Fibroblast of lung (primary cell): ENCODE results near the gene TMEM267. TPM values are rescaled to one million over a fixed set of nuclear protein-coding genes. Genes with fewer than 3 reads are reported as not detected.

ENCODE experiments used
- DNase-seq, 2 donors: peaks; one replicate each; pipeline versions ENCODE4 v3.0.0 to v3.0.0-alpha.2; 2010; ENCODE audit warnings: low read depth in 2 of 2
- H2AFZ ChIP-seq: 2 replicates; pipeline ENCODE4 v1.5.1; 2012; ENCODE audit warnings: low read length, control low read depth, inconsistent platforms
- H3K27ac ChIP-seq: 2 replicates; pipeline ENCODE4 v1.5.1; 2011; ENCODE audit warnings: low read length, control low read depth; ENCODE audit not compliant: insufficient read depth
- H3K27me3 ChIP-seq: 2 replicates; pipeline ENCODE4 v1.5.1; 2011; ENCODE audit warnings: mild to moderate bottlenecking, low read length; ENCODE audit not compliant: control insufficient read depth, insufficient read depth
- H3K36me3 ChIP-seq: 2 replicates; pipeline ENCODE4 v1.5.1; 2011; ENCODE audit warnings: low read length; ENCODE audit not compliant: control insufficient read depth, insufficient read depth
- H3K4me1 ChIP-seq: 2 replicates; pipeline ENCODE4 v1.5.1; 2011; ENCODE audit warnings: low read length; ENCODE audit not compliant: control insufficient read depth, insufficient read depth; ENCODE audit errors: extremely low read depth
- H3K4me2 ChIP-seq: 2 replicates; pipeline ENCODE4 v1.5.1; 2011; ENCODE audit warnings: low read length, control low read depth; ENCODE audit not compliant: insufficient read depth; ENCODE audit errors: extremely low read depth
- H3K4me3 ChIP-seq, 4 experiments: fragments of 200-600 bp in 1 of 4; sonication (generic) in 1 of 4; replicated peaks in 1 of 4; 2 replicates each; pipeline ENCODE4 v1.5.1; 2011 to 2016; ENCODE audit warnings: low read length in 4 of 4, low read depth in 3 of 4, mild to moderate bottlenecking in 3 of 4, control low read depth in 2 of 4, inconsistent platforms in 1 of 4, mixed read lengths in 1 of 4; ENCODE audit not compliant: insufficient read depth in 1 of 4; ENCODE audit errors: control extremely low read depth in 1 of 4
- H3K79me2 ChIP-seq: 2 replicates; pipeline ENCODE4 v1.5.1; 2012; ENCODE audit warnings: mild to moderate bottlenecking, low read length, inconsistent platforms; ENCODE audit not compliant: control insufficient read depth, insufficient read depth
- H3K9ac ChIP-seq: 2 replicates; pipeline ENCODE4 v1.5.1; 2011; ENCODE audit warnings: mild to moderate bottlenecking, low read length, control low read depth; ENCODE audit not compliant: insufficient read depth
- H3K9me3 ChIP-seq: 2 replicates; pipeline ENCODE4 v1.5.1; 2012; ENCODE audit warnings: low read depth, low read length; ENCODE audit not compliant: control insufficient read depth, insufficient read depth
- H4K20me1 ChIP-seq: 2 replicates; pipeline ENCODE4 v1.5.1; 2011; ENCODE audit warnings: low read length; ENCODE audit not compliant: control insufficient read depth, insufficient read depth; ENCODE audit errors: extremely low read depth
- EZH2 ChIP-seq: IDR thresholded peaks from 2 replicates; pipeline ENCODE4 v1.5.1; 2012; ENCODE audit warnings: low read length, control low read depth, mild to moderate bottlenecking; ENCODE audit errors: missing control alignments
- polyA plus RNA-seq, 2 donors: library from polyadenylated mRNA; depleted of rRNA in 1 of 2; stranded (reverse) in 1 of 2; unstranded in 1 of 2; fragments of >200 nt; gene quantifications; 2 replicates each; pipeline ENCODE4 v1.2.1, GENCODE V29; 2011 to 2012; ENCODE audit warnings: missing spikeins in 1 of 2
- total RNA-seq: library from RNA; depleted of rRNA; stranded (reverse); fragments of >200 nt; gene quantifications from 2 replicates; pipeline ENCODE4 v1.2.1, GENCODE V29; 2014
- TF ChIP-seq, protein P1 (sequence below), 2 donors: IDR thresholded peaks in 1 of 2; conservative IDR thresholded peaks in 1 of 2; 1 replicate in 1 of 2; 2 replicates in 1 of 2; pipeline ENCODE4 v1.5.1; 2011 to 2012; ENCODE audit warnings: low read length in 2 of 2, control low read depth in 1 of 2, inconsistent platforms in 1 of 2, low read depth in 1 of 2, mild to moderate bottlenecking in 1 of 2

Gene TMEM267
- total and polyA plus RNA-seq, 2 donors (not counting 1 experiment from before 2014, with no cell fraction given): 21.2 to 24.3 TPM

DNA sequence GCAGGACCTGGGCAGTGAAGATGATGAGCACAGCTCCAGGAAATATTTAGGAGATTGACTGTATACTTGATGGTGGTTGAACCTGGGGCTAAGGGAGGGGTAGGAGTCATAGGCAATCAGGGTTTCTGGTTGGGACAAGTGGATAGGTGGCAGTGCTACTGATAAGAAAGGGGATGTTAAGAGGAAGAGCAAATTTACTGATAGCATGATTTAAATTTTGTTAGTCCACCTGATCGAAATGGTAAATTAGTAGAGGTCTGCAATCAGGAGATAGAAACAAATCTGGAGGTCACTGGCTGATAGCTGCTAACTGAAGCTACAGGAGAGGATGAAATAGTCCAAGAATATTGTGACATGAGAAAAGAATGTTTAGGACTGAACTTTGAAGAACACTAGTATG, 37.0 kb upstream of the TMEM267 start:
- no peak overlapping the region for H3K27ac ChIP-seq
- H3K79me2 ChIP-seq: no peaks in the 10 kb centered on the region
- H3K36me3 ChIP-seq: peaks cover 1% of the 10 kb centered on the region
- DNase-seq: no peak
- no peaks in the 10 kb centered on the region for H3K9me3 ChIP-seq
- H3K4me3 ChIP-seq: no peak overlapping the region
- H3K4me2 ChIP-seq: no peak overlapping the region
- no peaks in the 10 kb centered on the region for H3K4me1 ChIP-seq
- H4K20me1 ChIP-seq: no peaks in the 10 kb centered on the region
- no peak overlapping the region for H3K9ac ChIP-seq
- no peak overlapping the region for H2AFZ ChIP-seq
- TF ChIP-seq EZH2: no peak
- TF ChIP-seq, protein P1, sequence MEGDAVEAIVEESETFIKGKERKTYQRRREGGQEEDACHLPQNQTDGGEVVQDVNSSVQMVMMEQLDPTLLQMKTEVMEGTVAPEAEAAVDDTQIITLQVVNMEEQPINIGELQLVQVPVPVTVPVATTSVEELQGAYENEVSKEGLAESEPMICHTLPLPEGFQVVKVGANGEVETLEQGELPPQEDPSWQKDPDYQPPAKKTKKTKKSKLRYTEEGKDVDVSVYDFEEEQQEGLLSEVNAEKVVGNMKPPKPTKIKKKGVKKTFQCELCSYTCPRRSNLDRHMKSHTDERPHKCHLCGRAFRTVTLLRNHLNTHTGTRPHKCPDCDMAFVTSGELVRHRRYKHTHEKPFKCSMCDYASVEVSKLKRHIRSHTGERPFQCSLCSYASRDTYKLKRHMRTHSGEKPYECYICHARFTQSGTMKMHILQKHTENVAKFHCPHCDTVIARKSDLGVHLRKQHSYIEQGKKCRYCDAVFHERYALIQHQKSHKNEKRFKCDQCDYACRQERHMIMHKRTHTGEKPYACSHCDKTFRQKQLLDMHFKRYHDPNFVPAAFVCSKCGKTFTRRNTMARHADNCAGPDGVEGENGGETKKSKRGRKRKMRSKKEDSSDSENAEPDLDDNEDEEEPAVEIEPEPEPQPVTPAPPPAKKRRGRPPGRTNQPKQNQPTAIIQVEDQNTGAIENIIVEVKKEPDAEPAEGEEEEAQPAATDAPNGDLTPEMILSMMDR (conservative IDR thresholded peaks at IDR 0.05 in 1 of 2, IDR thresholded peaks at IDR 0.05 in 1 of 2; ENCODE audit: low read depth in 1 of 2, low read length in 2 of 2): no peak
- no peaks in the 10 kb centered on the region for H3K27me3 ChIP-seq

DNA sequence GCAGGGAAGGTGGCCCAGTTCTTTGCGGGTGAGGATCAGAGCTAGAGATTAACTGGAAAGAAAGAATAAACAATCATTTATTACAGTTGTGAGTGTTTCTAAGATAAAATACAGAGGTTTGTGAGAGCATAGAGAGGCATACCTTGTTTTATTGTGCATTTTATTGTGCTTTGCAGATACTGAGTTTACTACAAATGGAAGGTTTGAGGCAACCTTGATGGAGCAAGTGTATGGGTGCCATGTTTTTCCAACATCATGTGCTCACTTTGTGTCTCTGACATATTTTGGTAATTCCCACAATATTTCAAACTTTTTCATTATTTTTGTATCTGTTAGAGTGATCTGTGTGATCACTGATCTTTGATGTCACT, 32.0 kb upstream of the TMEM267 start:
- peak overlapping the region; percentile 76 for H2AFZ ChIP-seq

DNA sequence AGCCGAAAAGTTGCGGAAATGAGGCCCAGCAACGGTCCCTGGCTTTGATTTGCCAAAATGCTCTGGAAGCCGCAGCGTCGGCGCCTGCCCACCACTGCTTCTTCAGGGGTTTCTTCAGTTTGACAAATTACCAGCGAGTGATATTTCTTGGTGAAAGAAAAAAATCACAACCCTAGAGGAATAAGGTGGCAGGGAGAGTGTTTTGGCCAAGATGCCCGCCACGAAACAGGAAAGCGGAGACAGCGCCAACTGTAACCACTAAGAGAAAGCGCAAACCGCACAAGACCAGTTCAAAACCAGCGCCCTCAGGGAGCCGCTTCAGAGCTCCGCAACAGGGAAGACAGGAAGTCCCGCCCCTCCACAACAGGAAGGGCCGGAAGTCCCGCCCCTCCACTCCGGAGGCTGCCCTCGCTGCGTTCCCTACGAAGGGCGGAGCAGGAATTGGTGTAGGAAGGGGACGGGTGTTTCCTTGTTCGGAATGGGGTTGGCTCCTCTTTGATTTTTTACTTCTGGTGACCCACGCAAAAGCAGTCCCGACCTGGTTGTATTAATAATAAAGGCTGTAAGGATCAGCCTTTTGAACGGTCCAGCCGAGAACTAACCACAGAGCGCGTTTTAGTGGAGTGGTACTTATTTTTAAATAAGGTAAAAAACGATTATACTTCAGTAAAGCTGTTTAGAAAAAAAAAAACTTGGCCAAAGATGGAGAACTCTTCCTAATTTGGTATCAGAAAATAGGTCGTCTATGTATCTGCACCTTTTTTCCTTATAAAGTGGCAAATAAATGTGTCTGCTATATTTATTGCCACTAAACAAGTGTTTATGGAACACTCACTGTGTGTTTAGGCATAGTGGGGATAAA, 31.4 kb upstream of the TMEM267 start, which contains the start of gene C5orf34:
C5orf34 (minus strand) TSS at position 333 of the 862 bp plus-strand sequence. CDS start 5,809 bp downstream, outside the sequence.
- Histone ChIP-seq H3K9me3 (no peaks in the 10 kb centered on the region), H3K4me1 (no peaks in the 10 kb centered on the region), H3K79me2 (peaks cover 19% of the 10 kb centered on the region), H4K20me1 (no peaks in the 10 kb centered on the region), H3K4me2 (peak within 1 kb of the TSS; percentile 97), H3K4me3 (peak within 1 kb of the TSS; percentile 75 to 96 (median 88)), H3K36me3 (no peaks in the 10 kb centered on the region), H3K9ac (peak within 1 kb of the TSS; percentile 78), H3K27ac (peak within 1 kb of the TSS; percentile 97), H3K27me3 (no peaks in the 10 kb centered on the region), H2AFZ (peak within 1 kb of the TSS; percentile 86)
- DNase-seq: peak; percentile 93 to 96
- TF ChIP-seq EZH2: no peak
- TF ChIP-seq, protein P1 (conservative IDR thresholded peaks at IDR 0.05 in 1 of 2, IDR thresholded peaks at IDR 0.05 in 1 of 2; ENCODE audit: low read depth in 1 of 2, low read length in 2 of 2): no peak

More for the DNA sequence above, 32.0 kb upstream of the TMEM267 start:
- Histone ChIP-seq H3K27ac (peak overlapping the region; percentile 97), H3K9ac (no peak overlapping the region), H3K4me2 (peak overlapping the region; percentile 92), H3K4me3 (peak overlapping the region; percentile 41 to 96 (median 67)), H3K36me3 (no peaks in the 10 kb centered on the region), H3K4me1 (no peaks in the 10 kb centered on the region), H3K27me3 (no peaks in the 10 kb centered on the region), H3K79me2 (peaks cover 19% of the 10 kb centered on the region), H4K20me1 (no peaks in the 10 kb centered on the region), H3K9me3 (no peaks in the 10 kb centered on the region)
- DNase-seq: no peak
- TF ChIP-seq, protein P1 (conservative IDR thresholded peaks at IDR 0.05 in 1 of 2, IDR thresholded peaks at IDR 0.05 in 1 of 2; ENCODE audit: low read depth in 1 of 2, low read length in 2 of 2): no peak
- TF ChIP-seq EZH2: no peak
